ENCODE data around the gene CHAT.

Gene CHAT

GRCh38 chr10:49696311-49696710 lies 82.5 kb downstream of the CHAT start:
- TF ChIP-seq ZNF521 (tag by site-specific recombination; IDR thresholded peaks at IDR 0.05) (no peak), ZNF266 (tag by site-specific recombination; IDR thresholded peaks at IDR 0.05; ENCODE audit: low read depth) (no peak), ZNF596 (tag by site-specific recombination; IDR thresholded peaks at IDR 0.05) (no peak), ZNF707 (tag by site-specific recombination; IDR thresholded peaks at IDR 0.05) (no peak), ZNF639 (tag by site-specific recombination; IDR thresholded peaks at IDR 0.05) (no peak), ZNF174 (tag by site-specific recombination; IDR thresholded peaks at IDR 0.05) (no peak), ZNF692 (tag by site-specific recombination; IDR thresholded peaks at IDR 0.05) (no peak), SP7 (tag by site-specific recombination; IDR thresholded peaks at IDR 0.05) (no peak), GLIS1 (tag by site-specific recombination; IDR thresholded peaks at IDR 0.05) (no peak), ZNF571 (tag by site-specific recombination; IDR thresholded peaks at IDR 0.05) (no peak), ZNF19 (tag by site-specific recombination; IDR thresholded peaks at IDR 0.05; ENCODE audit: low read depth) (no peak), ZNF426 (tag by site-specific recombination; IDR thresholded peaks at IDR 0.05) (no peak), ZNF404 (tag by site-specific recombination; IDR thresholded peaks at IDR 0.05) (no peak), ZNF777 (tag by site-specific recombination; IDR thresholded peaks at IDR 0.05; ENCODE audit: borderline replicate concordance) (no peak), ZNF518A (tag by site-specific recombination; conservative IDR thresholded peaks at IDR 0.05; ENCODE audit: low read depth) (no peak), ZNF629 (tag by site-specific recombination; IDR thresholded peaks at IDR 0.05) (no peak), ZNF654 (tag by site-specific recombination; IDR thresholded peaks at IDR 0.05; ENCODE audit: low read depth) (no peak), HIC1 (tag by site-specific recombination; IDR thresholded peaks at IDR 0.05) (no peak)
- ChIA-PET CTCF (interaction anchor here (0.7 kb wide), 1 partner anchor 91 kb away, joined by 3 read pairs; no protein-coding TSS in a partner anchor), POLR2A (no interaction called here)
- no peaks in the 10 kb centered on the region for H3K36me3 ChIP-seq (ENCODE audit: control insufficient read depth in 2 of 2, insufficient read depth in 1 of 2, low read length in 2 of 2)
- H3K27ac ChIP-seq (ENCODE audit: extremely low read depth, low read depth, low read length) = no peak overlapping the region
- no peaks in the 10 kb centered on the region for H3K4me1 ChIP-seq (ENCODE audit: control insufficient read depth, insufficient read depth, low read length)
- no peaks in the 10 kb centered on the region for H3K9me3 ChIP-seq (ENCODE audit: control insufficient read depth, insufficient read depth, low read depth, low read length)
- no peak overlapping the region for H3K4me3 ChIP-seq (ENCODE audit: low read depth, low read length)
